Effector CD8-positive, alpha-beta T cell (primary cell): ENCODE data around the gene ZNF41.
"Not testable (repeated sequence)": the region's sequence is repeated elsewhere in the genome, so short reads cannot be mapped to it uniquely, and the experiment has no call there.

ENCODE experiments used
- DNase-seq: peaks from one replicate; lab custom pipeline; 2025; lab: John Stamatoyannopoulos, UW
- total RNA-seq, 4 experiments: gene quantifications; one replicate each; lab custom pipeline; 2026; lab: John Stamatoyannopoulos, UW

Gene ZNF41
- total RNA-seq, result 25.8 to 52.2 (median 32.4) reads per million in 4 experiments

- peak; percentile 61 for DNase-seq
These were observed at the start of gene ZNF41 for GRCh38 chrX:47482512-47483305. TSS of gene ZNF41 (minus strand) at chrX:47483222. CDS start at chrX:47467481, 15,741 bp downstream.

GRCh38 chrX:47530049-47530448, 47.0 kb upstream of the ZNF41 start:
- DNase-seq, result no peak

- no peak for DNase-seq
These were observed 46.5 kb upstream of the ZNF41 start for GRCh38 chrX:47529548-47529947.

DNA sequence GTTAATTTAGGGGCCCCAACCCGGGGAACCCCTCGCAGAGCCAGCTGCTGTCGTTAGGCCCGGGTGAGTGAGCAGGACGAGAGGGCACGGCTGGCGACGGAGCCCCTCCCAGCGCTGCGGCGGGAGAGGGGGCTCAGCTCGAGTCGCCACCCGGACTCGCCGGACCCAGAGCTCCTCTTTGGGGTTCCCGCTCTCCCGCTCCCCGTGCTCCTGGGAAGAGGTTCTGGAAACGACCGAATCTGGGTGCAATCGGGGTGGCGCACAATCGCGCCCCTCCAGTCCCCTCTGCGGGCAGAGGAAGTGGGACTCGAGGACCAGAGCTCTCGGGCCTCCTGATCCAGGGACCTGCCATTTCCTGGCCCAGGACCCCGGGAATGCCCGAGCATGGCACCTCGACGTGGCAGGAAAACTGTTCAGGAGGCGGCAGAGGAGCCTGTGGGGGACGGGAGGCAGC, 40.7 kb upstream of the ZNF41 start:
- no peak for DNase-seq

GRCh38 chrX:47523297-47523696, 40.3 kb upstream of the ZNF41 start:
- DNase-seq, result peak; percentile 72

GRCh38 chrX:47518144-47518543, 35.1 kb upstream of the ZNF41 start:
- no peak for DNase-seq

DNA sequence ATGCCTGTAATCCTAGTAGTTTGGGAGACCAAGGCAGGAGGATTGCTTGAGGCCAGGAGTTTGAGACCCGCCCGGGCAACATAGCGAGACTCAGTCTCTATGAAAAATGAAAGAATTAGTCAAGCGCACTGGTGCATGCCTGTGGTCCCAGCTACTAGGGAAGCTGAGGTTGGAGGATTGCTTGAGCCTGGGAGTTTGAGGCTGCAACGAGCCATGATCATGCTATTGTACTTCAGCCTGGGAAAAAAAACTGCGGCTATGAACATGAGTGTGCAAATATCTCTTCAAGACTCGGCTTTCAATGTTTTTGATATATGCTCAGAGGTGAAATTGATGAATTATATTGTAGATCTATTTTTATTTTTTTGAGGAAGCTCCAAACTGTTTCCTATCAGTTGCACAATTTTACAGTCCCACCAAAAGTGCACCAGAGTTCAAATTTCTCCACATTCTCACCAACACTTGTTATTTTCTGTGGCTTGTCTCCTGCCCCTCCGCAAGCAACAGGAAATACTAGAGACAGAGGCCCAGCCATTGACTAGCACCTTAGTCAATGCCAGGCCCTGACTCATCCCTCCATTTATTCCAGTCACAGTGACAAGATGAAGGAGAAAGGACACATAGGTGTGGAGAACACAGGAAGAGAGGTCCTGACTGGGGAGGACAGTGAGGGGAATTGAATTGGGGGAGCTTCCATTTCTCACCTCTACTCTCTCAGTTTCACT, 33.1 kb upstream of the ZNF41 start:
- DNase-seq, result no peak

DNA sequence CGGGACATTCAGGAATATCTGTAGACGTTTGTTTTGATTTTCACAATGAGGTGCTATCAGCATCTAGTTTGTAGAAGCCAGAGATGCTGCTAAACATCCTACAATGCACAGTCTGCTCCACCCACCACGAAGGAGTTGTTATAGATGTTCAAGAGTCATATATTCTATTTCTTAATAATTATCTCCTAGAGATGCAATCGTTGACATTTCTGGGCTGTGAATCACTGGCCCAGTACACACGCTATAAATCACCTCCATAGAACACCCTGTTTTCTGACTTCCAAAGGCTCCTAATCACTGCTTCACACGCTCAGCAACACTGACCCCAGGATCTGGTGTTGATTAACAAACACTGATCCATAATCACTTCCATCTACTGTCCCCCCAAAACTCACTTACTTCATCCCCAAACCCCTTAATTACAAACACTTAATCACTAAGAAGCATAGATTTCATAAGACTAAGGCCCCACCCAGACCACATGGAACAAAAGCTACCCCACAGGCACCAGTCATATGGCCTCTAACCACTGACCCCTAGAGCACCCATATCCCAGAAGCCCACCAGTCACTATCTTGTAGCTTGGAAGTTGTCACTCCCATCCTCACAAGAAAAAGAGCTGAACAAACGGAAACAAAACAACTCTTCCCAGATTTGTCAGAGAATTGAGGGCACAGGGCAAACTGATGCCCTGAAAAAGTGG, 31.7 kb upstream of the ZNF41 start:
- DNase-seq, result no peak

DNA sequence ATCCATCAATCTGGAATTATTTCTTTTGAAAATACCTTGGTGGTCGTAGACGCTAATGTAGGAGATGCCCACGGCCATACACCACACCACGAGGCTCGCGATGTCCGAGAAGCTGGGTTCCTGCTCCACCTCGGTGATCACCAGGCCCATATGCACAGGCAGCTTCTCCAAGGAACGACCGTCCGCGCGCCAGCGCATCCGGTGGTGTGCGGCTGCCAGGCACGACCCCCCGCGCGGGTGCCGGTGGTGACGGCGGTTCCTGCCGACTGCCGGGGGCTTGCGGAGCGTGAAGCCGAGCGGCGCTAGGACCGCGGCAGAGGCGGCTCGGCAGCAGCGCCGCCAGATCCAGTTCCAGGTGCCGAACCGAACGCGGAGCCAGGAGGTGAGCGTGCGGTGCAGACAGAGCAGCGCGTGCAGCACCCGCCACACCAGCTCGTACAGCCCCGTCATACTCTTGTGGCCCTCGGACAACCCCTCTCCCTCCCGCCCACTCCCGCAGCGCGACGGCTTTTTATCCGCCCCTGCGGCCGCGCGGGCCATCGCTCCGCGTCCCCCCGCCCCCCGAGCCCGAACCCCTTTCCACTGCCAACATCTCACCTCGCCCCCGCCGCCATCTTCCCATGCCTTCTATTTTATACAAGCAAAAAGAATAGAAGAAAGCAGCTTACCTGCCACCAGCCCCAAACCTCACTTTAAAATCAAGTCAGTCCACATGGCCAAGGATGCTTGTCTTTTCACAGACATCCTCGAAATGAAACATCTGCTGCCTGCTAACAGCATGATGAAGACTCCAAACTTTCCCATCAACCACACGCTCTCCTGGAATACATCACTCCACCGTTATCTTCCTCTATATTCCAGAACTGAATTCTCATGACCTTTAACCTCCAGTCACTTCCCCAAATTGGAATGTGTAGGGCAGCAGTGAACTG, 30.3 kb upstream of the ZNF41 start:
- DNase-seq, result peak; percentile 7

DNA sequence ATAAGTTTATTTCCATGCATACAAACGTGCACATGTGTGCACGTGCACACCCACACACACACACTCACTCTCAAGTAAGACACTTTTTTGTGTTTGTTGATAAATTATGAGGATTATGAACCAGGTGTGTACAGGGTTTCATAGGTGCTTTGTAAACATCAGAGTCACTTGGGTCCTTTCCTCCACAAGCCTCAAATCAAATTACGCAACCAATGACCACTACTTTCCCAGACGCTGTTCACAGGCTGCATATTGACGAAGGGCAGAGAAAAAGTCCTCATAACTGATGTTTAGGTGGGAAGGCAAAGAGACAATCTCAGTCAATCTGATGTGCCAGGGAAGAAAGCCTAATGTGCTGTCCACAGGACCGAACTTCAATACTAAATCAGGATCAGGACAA, 29.4 kb upstream of the ZNF41 start:
- not testable (repeated sequence) for DNase-seq

DNA sequence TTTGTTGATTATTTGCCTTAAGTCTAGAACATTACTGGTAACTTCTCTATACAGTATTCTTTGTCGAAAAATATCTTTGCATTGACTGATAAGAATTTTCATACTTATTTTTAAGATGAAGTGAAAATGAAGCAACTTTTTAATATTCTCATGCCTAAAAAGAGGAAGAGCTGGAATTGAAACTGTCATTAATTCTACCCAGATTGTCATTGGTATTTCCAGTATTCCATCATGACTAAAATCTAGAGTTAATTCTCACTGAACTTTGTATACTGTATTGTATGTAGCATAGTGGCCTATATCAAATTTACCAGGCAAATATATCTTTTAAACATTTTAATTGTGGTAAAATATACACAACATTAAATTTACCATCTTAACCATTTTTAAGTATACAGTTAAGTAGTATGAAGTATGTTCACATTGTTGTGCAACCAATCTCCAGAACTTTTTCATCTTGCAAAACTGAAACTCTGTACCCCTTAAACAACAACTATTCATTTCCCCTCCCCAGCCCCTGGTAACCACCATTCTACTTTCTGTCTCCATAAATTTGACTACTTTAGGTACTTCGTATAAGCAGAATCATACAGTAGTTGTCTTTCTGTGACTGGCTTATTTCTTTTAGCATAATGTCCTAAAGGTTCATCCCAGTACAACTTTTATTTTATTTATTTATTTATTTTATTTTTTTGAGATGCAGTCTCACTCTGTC, 24.3 kb upstream of the ZNF41 start:
- no peak for DNase-seq

DNA sequence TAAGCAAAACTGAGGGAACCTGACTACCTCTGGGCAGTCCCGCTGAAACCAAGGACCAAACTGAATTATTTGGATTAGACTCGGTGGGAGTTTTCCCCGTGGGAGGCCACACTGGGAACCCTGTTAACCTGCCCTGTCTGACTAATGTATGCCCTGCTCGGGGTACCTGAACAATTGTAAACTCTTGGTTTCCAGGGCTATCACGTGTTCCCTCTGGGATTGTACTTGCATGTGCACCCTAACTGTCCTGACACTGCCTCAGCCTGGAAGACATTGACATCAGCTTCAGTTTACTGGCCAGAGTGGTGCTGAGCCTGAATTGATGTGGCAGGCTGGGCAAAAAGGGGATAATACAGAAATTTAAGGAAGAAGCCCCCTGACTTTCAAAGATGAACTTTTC, 20.1 kb upstream of the ZNF41 start:
- no peak for DNase-seq

DNA sequence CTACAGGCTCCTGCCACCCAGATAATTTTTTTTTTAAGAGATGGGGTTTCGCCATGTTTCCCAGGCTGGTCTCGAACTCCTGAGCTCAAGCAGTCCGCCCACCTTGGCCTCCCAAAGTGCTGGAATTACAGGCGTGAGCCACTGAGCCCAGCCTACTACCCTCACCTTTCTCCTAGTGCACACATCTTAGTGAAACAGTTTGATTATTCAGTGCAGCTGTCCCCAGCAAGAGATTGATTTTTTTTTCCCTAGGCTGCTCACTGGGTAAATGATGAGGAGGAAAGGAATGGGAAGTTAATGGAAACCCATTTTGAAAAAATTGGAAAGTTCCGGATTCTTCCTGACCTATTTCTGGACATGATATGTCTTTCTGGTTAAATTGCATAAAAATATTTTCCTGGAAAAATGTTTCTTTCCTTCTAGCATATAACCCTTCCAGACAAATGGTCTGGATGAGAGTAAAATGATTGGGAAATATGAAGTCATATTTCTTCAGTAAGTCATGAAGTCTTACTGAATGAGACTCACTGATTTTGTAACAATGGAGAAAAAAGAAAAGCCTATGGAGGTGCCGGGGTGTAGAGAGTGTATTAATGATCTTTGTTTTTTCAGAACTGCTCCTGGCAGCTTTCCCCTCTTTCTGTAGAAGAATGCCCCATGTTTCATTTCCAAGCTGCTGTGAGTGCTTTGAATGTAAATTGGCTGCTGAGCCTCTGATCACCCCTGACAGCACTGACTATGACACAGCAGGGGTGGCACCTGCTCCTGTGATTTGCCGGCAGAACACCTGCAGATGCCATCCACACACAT, 19.5 kb upstream of the ZNF41 start:
- no peak for DNase-seq

DNA sequence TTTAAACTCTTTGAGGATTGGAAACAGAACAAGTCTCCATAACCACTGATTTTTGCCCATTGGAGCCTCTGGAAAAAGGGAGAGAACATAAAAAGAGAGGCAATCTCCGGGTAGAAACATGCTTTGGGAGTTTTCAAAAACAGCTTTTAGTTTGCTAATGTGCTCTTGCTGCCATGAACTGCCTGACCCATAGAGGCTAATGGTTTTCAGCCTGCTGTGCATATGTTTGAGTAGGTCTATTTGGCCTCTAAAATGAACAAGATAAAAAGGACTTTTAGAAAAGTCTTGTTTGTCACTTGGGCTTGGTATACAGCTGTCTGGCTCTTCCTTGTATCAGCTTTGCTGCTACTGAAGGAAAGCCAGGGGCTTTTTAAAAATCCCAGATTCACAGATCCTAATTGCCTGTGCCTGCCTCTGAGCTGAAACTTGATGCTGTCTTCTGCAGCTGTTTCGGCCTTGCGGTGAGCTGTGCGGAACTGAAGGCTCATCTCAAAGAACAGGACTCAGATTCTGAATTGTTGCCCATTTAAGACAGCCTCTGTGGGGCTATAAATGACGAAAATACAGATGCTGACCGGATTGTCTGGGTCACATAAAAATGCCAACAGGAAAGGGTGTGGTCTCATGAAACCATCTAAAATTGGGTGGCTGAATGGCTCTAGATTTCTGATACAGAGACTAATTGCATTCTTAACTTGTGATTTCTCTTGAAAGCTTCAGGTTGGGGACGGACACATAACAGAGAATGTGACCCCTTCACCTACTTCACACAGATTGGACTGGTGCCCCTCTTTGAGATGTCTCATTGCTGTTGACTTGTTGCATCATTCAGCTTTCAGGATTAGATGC, 18.4 kb upstream of the ZNF41 start:
- DNase-seq, result no peak

GRCh38 chrX:47500554-47500953, 17.5 kb upstream of the ZNF41 start:
- DNase-seq, result no peak

GRCh38 chrX:47499293-47499692, 16.3 kb upstream of the ZNF41 start:
- no peak for DNase-seq

DNA sequence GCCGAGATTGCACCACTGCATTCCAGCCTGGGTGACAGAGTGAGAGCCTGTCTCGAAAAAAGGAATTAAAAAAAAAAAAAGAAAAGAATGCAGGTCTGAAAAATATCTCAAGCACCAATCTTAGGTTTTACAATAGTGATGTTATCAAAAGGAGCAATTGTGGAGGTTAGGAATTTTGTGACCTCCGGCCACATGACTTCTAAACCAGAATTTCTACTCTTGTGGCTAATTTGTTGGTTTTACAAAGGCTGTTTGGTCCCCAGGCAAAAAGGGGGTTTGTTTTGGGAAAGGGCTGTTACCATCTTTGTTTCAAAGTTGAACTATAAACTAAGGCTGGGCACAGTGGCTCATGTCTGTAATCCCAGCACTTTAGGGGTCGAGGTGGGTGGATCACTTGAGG, 15.4 kb upstream of the ZNF41 start:
- no peak for DNase-seq

DNA sequence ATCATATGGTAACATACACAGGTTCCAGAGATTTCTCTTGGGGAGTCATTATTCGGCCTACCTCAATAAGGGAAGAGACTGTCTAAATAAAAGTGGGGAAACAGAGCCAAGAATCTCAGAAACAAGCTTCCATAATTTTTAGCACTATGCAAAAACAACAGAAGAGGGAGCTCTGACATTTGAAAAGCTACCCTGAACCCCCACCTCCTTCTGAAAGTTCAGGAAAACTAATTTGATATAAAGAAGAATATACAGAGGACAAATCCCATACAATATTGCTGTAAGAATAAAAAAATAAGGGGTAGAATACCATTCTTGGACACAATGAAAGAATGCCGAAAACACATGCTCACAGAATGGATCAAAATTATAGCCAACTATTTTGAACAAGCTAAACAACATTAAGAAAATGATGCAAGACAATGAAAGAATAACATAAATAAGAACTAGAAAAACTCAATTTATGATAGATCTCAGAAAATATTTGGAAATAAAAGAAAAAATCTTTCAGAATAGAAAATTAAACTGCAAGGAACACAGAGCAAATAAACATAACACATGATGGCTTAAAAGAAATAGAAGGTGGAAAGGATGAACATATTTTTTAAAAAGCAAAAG, 14.4 kb upstream of the ZNF41 start:
- DNase-seq, result no peak
